ENCODE measurements around the gene FAM227A. TPM values are rescaled to one million over a fixed set of nuclear protein-coding genes. Genes with fewer than 3 reads are reported as not detected.

The FAM227A gene
- total and polyA plus RNA-seq, 2 of the 8 experiments (the other 6 are each of a cell fraction or from before 2014, with no cell fraction given): 2.1 to 3.9 TPM

GRCh38 chr22:38675833-38676232 is 19.6 kb upstream of the FAM227A start:
- no peak overlapping the region for H4K8ac ChIP-seq (ENCODE audit: extremely low read depth, insufficient read depth, low read length)
- no peak for DNase-seq (ENCODE audit: low read depth in 1 of 2, low spot score in 2 of 2)
- H2AFZ ChIP-seq (ENCODE audit: low read length): no peak overlapping the region
- no peaks in the 10 kb centered on the region for H3K4me1 ChIP-seq (replicated peaks in 1 of 4; ENCODE audit: control insufficient read depth in 3 of 4, insufficient read depth in 4 of 4, low read length in 3 of 4)
- no peak overlapping the region for H4K91ac ChIP-seq (replicated peaks; ENCODE audit: insufficient read length, low read length)
- no peak overlapping the region for H3K9ac ChIP-seq (replicated peaks in 1 of 4; ENCODE audit: extremely low read depth in 1 of 4, low read depth in 3 of 4, low read length in 3 of 4)
- H2BK12ac ChIP-seq (ENCODE audit: low read depth, low read length): no peak overlapping the region
- H3K56ac ChIP-seq (replicated peaks; ENCODE audit: insufficient read length, low read depth, low read length): no peak overlapping the region
- POLR2A ChIA-PET (ENCODE audit: partially characterized antibody): interaction anchor here (0.6 to 11.1 kb wide), 3 partner anchors 7 to 195 kb away, joined by 3 to 68 read pairs (median 5); partner anchors contain the start of gene TOMM22
- H3K36me3 ChIP-seq (ENCODE audit: control insufficient read depth in 2 of 4, insufficient read depth in 4 of 4, low read length in 3 of 4): peaks cover 0 to 6% (median 0%) of the 10 kb centered on the region in 4 experiments; a peak in 3 of 8 replicates
- H3K18ac ChIP-seq (ENCODE audit: extremely low read depth, low read length): no peak overlapping the region
- no peaks in the 10 kb centered on the region for H3K23me2 ChIP-seq (ENCODE audit: low read depth, low read length)
- WGBS, 2 experiments (ENCODE audit: extremely low coverage in 1 of 2, insufficient coverage in 1 of 2, insufficient read length in 1 of 2, insufficient replicate concordance in 2 of 2, low coverage in 1 of 2, low lambda C conversion rate in 2 of 2, missing lambda C conversion rate in 1 of 2): 100% methylated on average over 3 of the region's 3 CpGs; no CpG with 5 or more reads in 1 of the 2 experiments
- H3K4me2 ChIP-seq (ENCODE audit: insufficient read depth in 1 of 2, low read depth in 2 of 2, low read length in 2 of 2): no peak overlapping the region
- no peaks in the 10 kb centered on the region for H3K27me3 ChIP-seq (replicated peaks in 1 of 4; ENCODE audit: control insufficient read depth in 3 of 4, extremely low read depth in 1 of 4, insufficient read depth in 3 of 4, low read length in 3 of 4)
- no peaks in the 10 kb centered on the region for H3K79me2 ChIP-seq (ENCODE audit: control insufficient read depth in 1 of 2, insufficient read depth in 2 of 2, low read length in 2 of 2)
- H4K5ac ChIP-seq (ENCODE audit: insufficient read length, low read depth, low read length): no peak overlapping the region
- no peak overlapping the region for H2BK5ac ChIP-seq (ENCODE audit: low read depth, low read length)
- no peak for FAIRE-seq
- H3K4ac ChIP-seq (replicated peaks; ENCODE audit: insufficient read length, low read depth, low read length): no peak overlapping the region
- no peak overlapping the region for H2BK15ac ChIP-seq (ENCODE audit: low read length)
- H3K9me3 ChIP-seq (ENCODE audit: insufficient read depth in 2 of 2, low read depth in 1 of 2, low read length in 1 of 2): no peaks in the 10 kb centered on the region
- H3K79me1 ChIP-seq (ENCODE audit: low read depth, low read length): no peaks in the 10 kb centered on the region
- no peak overlapping the region for H2BK20ac ChIP-seq (ENCODE audit: low read length)
- no peak overlapping the region for H3K23ac ChIP-seq (ENCODE audit: insufficient read length)
- CTCF ChIA-PET (ENCODE audit: partially characterized antibody): interaction anchor here (1.1 kb wide), 1 partner anchor 57 kb away, joined by 3 read pairs; no protein-coding TSS in a partner anchor
- H4K20me1 ChIP-seq (replicated peaks in 1 of 2; ENCODE audit: control insufficient read depth in 1 of 2, insufficient read depth in 2 of 2, low read length in 2 of 2): peaks cover 0 to 2% of the 10 kb centered on the region in 2 experiments
- no peak overlapping the region for H3K14ac ChIP-seq (ENCODE audit: insufficient read length)
- no peak overlapping the region for H2AK5ac ChIP-seq (ENCODE audit: low read depth, low read length)
- H2BK120ac ChIP-seq (replicated peaks; ENCODE audit: low read depth, low read length): no peak overlapping the region
- H3K4me3 ChIP-seq (ENCODE audit: extremely low read depth in 1 of 4, insufficient read depth in 2 of 4, low read depth in 3 of 4, low read length in 4 of 4): no peak overlapping the region
- no peak overlapping the region for H3K27ac ChIP-seq (ENCODE audit: low read depth, low read length)
- TF ChIP-seq NANOG (IDR thresholded peaks at IDR 0.05; ENCODE audit: insufficient read depth, low read depth, low read length, poor library complexity, severe bottlenecking): no peak
- no peak for TF ChIP-seq POU5F1 (IDR thresholded peaks at IDR 0.05; ENCODE audit: low read depth, low read length)
- no peak for TF ChIP-seq SP2 (IDR thresholded peaks at IDR 0.05; ENCODE audit: low read length)
- no peak for TF ChIP-seq HDAC2 (IDR thresholded peaks at IDR 0.05; ENCODE audit: borderline replicate concordance in 1 of 2, low read depth in 2 of 2, low read length in 2 of 2)
- TF ChIP-seq BCL11A (IDR thresholded peaks at IDR 0.05; ENCODE audit: low read depth in 2 of 2, low read length in 2 of 2): no peak
- TF ChIP-seq SP1 (IDR thresholded peaks at IDR 0.05; ENCODE audit: low read depth, low read length): no peak
- TF ChIP-seq KDM4A (IDR thresholded peaks at IDR 0.05; ENCODE audit: low read depth, low read length, severe bottlenecking): no peak
- TF ChIP-seq SIRT6 (IDR thresholded peaks at IDR 0.05; ENCODE audit: low read length): no peak
- no peak for TF ChIP-seq CTBP2 (IDR thresholded peaks at IDR 0.05; ENCODE audit: borderline replicate concordance, insufficient read depth, insufficient read length, low read length)
- TF ChIP-seq CHD2 (IDR thresholded peaks at IDR 0.05; ENCODE audit: low read length): no peak
- TF ChIP-seq SIN3A (conservative IDR thresholded peaks at IDR 0.05 in 1 of 2, IDR thresholded peaks at IDR 0.05 in 1 of 2; ENCODE audit: low read depth in 1 of 2, low read length in 2 of 2): no peak
- TF ChIP-seq POLR2A (IDR thresholded peaks at IDR 0.05; ENCODE audit: control extremely low read depth in 1 of 2, low read depth in 2 of 2, low read length in 2 of 2): no peak
- no peak for TF ChIP-seq MAX (IDR thresholded peaks at IDR 0.05)
- no peak for TF ChIP-seq SIX5 (IDR thresholded peaks at IDR 0.05; ENCODE audit: low read depth, low read length)
- TF ChIP-seq EGR1 (IDR thresholded peaks at IDR 0.05; ENCODE audit: borderline replicate concordance, low read depth, low read length): no peak
